IMR-90 (cell line): ENCODE measurements around the gene INPP5D. TPM values are rescaled to one million over a fixed set of nuclear protein-coding genes. Genes with fewer than 3 reads are reported as not detected.

Source experiments
- ATAC-seq: fragments of 200-7000 bp; cut with Tn5 transposase; 2 replicates; pipeline ENCODE4 v1.9.1; 2020; ENCODE audit warnings: low read depth, mild to moderate bottlenecking, moderate library complexity
- BruUV-seq: library from RNA; stranded (reverse); fragments of 400-500 nt; replicated peaks from 2 replicates; lab custom pipeline; 2021; lab: Mats Ljungman, UMichigan
- CTCF ChIA-PET: fragments of 300-600 bp; formaldehyde crosslinking; extraction: SDS; loops from one replicate; lab custom pipeline; 2021; ENCODE audit warnings: antibody characterized with exemption; lab: Yijun Ruan, JAX
- POLR2A ChIA-PET: fragments of 300-600 bp; sonication (Branson Sonifier 250); formaldehyde crosslinking; loops from one replicate; lab custom pipeline; 2022; ENCODE audit warnings: antibody characterized with exemption; ENCODE audit not compliant: unreplicated experiment; lab: Charles Lee
- DNase-seq: peaks from one replicate; pipeline ENCODE4 v3.0.0; 2013
- H2AFZ ChIP-seq: replicated peaks from 2 replicates; pipeline ENCODE3; 2013; ENCODE audit warnings: low read length, mild to moderate bottlenecking; ENCODE audit not compliant: poor library complexity
- H2AK5ac ChIP-seq: 2 replicates; pipeline ENCODE4 v1.6.1; 2013; ENCODE audit warnings: low read depth, low read length, inconsistent platforms
- H2AK9ac ChIP-seq: replicated peaks from 2 replicates; pipeline ENCODE3; 2013; ENCODE audit warnings: mild to moderate bottlenecking, low read depth, low read length, moderate library complexity; ENCODE audit not compliant: poor library complexity
- H2BK120ac ChIP-seq: 2 replicates; pipeline ENCODE4 v1.6.1; 2013; ENCODE audit warnings: low read depth, low read length, inconsistent platforms
- H2BK15ac ChIP-seq: 3 replicates; pipeline ENCODE4 v1.6.1; 2013; ENCODE audit warnings: low read depth, low read length, inconsistent platforms
- H2BK20ac ChIP-seq: 2 replicates; pipeline ENCODE4 v1.6.1; 2013; ENCODE audit warnings: low read depth, mild to moderate bottlenecking, inconsistent platforms, low read length, moderate library complexity
- H2BK5ac ChIP-seq: 2 replicates; pipeline ENCODE4 v1.6.1; 2013; ENCODE audit warnings: mild to moderate bottlenecking, low read depth, low read length, inconsistent platforms; ENCODE audit not compliant: poor library complexity, severe bottlenecking
- H3K14ac ChIP-seq: replicated peaks from 2 replicates; pipeline ENCODE4 v1.6.1; 2013; ENCODE audit warnings: low read depth, low read length, inconsistent platforms
- H3K18ac ChIP-seq: 2 replicates; pipeline ENCODE4 v1.6.1; 2013; ENCODE audit warnings: low read depth, low read length, control low read depth
- H3K23ac ChIP-seq: 2 replicates; pipeline ENCODE4 v1.6.1; 2013; ENCODE audit warnings: low read depth, low read length, inconsistent platforms
- H3K27ac ChIP-seq: 2 replicates; pipeline ENCODE4 v1.5.1; 2013; ENCODE audit warnings: mild to moderate bottlenecking, control low read depth, low read length; ENCODE audit not compliant: insufficient read depth
- H3K27me3 ChIP-seq: 2 replicates; pipeline ENCODE4 v1.6.1; 2013; ENCODE audit warnings: low read length; ENCODE audit not compliant: control insufficient read depth, insufficient read depth
- H3K36me3 ChIP-seq: 2 replicates; pipeline ENCODE4 v1.6.1; 2013; ENCODE audit warnings: low read length, mixed read lengths; ENCODE audit not compliant: control insufficient read depth, insufficient read depth
- H3K4ac ChIP-seq: 2 replicates; pipeline ENCODE4 v1.6.1; 2013; ENCODE audit warnings: low read depth, low read length, inconsistent platforms
- H3K4me1 ChIP-seq: 2 replicates; pipeline ENCODE4 v1.6.1; 2013; ENCODE audit warnings: low read length, mixed read lengths; ENCODE audit not compliant: control insufficient read depth, insufficient read depth
- H3K4me2 ChIP-seq: 2 replicates; pipeline ENCODE4 v1.6.1; 2013; ENCODE audit warnings: low read depth, mild to moderate bottlenecking, control low read depth, low read length, moderate library complexity
- H3K4me3 ChIP-seq: 2 replicates; pipeline ENCODE4 v1.5.1; 2013; ENCODE audit warnings: low read depth, mild to moderate bottlenecking, control low read depth, low read length, moderate library complexity; ENCODE audit not compliant: insufficient read depth
- H3K56ac ChIP-seq: 2 replicates; pipeline ENCODE4 v1.6.1; 2013; ENCODE audit warnings: low read length, inconsistent platforms; ENCODE audit not compliant: insufficient read depth; ENCODE audit errors: extremely low read depth
- H3K79me1 ChIP-seq, 2 experiments: 2 replicates each; pipeline ENCODE4 v1.6.1; 2013; ENCODE audit warnings: low read length in 2 of 2, inconsistent platforms in 1 of 2, low read depth in 1 of 2
- H3K9ac ChIP-seq: 2 replicates; pipeline ENCODE4 v1.6.1; 2013; ENCODE audit warnings: low read depth, low read length, control low read depth
- H3K9me1 ChIP-seq: 2 replicates; pipeline ENCODE4 v1.6.1; 2013; ENCODE audit warnings: low read length, inconsistent platforms; ENCODE audit not compliant: insufficient read depth
- H3K9me3 ChIP-seq: 2 replicates; pipeline ENCODE4 v1.6.1; 2013; ENCODE audit warnings: low read length; ENCODE audit not compliant: control insufficient read depth, insufficient read depth
- H4K20me1 ChIP-seq: 2 replicates; pipeline ENCODE4 v1.6.1; 2013; ENCODE audit warnings: low read length, inconsistent platforms; ENCODE audit not compliant: insufficient read depth
- H4K5ac ChIP-seq: 2 replicates; pipeline ENCODE4 v1.6.1; 2013; ENCODE audit warnings: mild to moderate bottlenecking, low read depth, low read length, control low read depth
- H4K8ac ChIP-seq, 2 experiments: 2 replicates each; pipeline ENCODE4 v1.6.1; 2013; ENCODE audit warnings: low read depth in 2 of 2, low read length in 2 of 2, control low read depth in 1 of 2, inconsistent platforms in 1 of 2
- H4K91ac ChIP-seq: 2 replicates; pipeline ENCODE4 v1.6.1; 2013; ENCODE audit warnings: low read depth, low read length, inconsistent platforms; ENCODE audit not compliant: insufficient read depth
- BHLHE40 ChIP-seq: fragments of 150-350 bp; IDR thresholded peaks from 2 replicates; pipeline ENCODE4 v1.6.1; 2016; ENCODE audit warnings: mild to moderate bottlenecking, low read depth, low read length
- CHD1 ChIP-seq: IDR thresholded peaks from 2 replicates; pipeline ENCODE4 v1.6.1; 2012; ENCODE audit warnings: low read depth, low read length, improper control_type of control experiment
- FOS ChIP-seq: fragments of 150-350 bp; IDR thresholded peaks from 2 replicates; pipeline ENCODE4 v1.6.1; 2016; ENCODE audit warnings: low read depth, low read length
- MAFK ChIP-seq: IDR thresholded peaks from 2 replicates; pipeline ENCODE4 v1.6.1; 2012; ENCODE audit warnings: low read depth, low read length, improper control_type of control experiment
- MAZ ChIP-seq: IDR thresholded peaks from 2 replicates; pipeline ENCODE4 v1.6.1; 2012; ENCODE audit warnings: low read depth, mild to moderate bottlenecking, low read length, improper control_type of control experiment, moderate library complexity, borderline replicate concordance
- MXI1 ChIP-seq: IDR thresholded peaks from 2 replicates; pipeline ENCODE4 v1.6.1; 2012; ENCODE audit warnings: low read depth, mild to moderate bottlenecking, low read length, moderate library complexity, borderline replicate concordance
- NFE2L2 ChIP-seq: fragments of 150-350 bp; IDR thresholded peaks from 2 replicates; pipeline ENCODE4 v1.6.1; 2016; ENCODE audit warnings: low read depth, mild to moderate bottlenecking, low read length
- RAD21 ChIP-seq: IDR thresholded peaks from 2 replicates; pipeline ENCODE4 v1.6.1; 2012; ENCODE audit warnings: low read length, improper control_type of control experiment
- RCOR1 ChIP-seq: IDR thresholded peaks from 2 replicates; pipeline ENCODE4 v1.6.1; 2012; ENCODE audit warnings: mild to moderate bottlenecking, low read length, improper control_type of control experiment; ENCODE audit not compliant: insufficient replicate concordance
- RFX5 ChIP-seq: IDR thresholded peaks from 2 replicates; pipeline ENCODE4 v1.8.0; 2012; ENCODE audit warnings: low read depth, mild to moderate bottlenecking, low read length, moderate library complexity
- SMC3 ChIP-seq: fragments of 150-350 bp; IDR thresholded peaks from 2 replicates; pipeline ENCODE4 v1.6.1; 2016; ENCODE audit warnings: low read depth, mild to moderate bottlenecking, antibody characterized with exemption, low read length, moderate library complexity
- WGBS, 2 experiments: methylation state at CpG; one replicate each; pipeline versions ENCODE4 v1.1.5 to v1.1.7; 2013; ENCODE audit warnings: missing lambda C conversion rate in 2 of 2; ENCODE audit not compliant: insufficient read length in 1 of 2; ENCODE audit errors: extremely low coverage in 2 of 2; 5-methylcytosine and 5-hydroxymethylcytosine counted together
- dilution Hi-C: fragments of 300-500 bp; cut with HindIII; formaldehyde crosslinking; loops from one replicate; pipeline ENCODE4 v1.14.3; 2018; ENCODE audit warnings: low sequenced_read_pairs; ENCODE audit not compliant: unreplicated experiment
- in situ Hi-C: fragments of 300-500 bp; cut with MboI; formaldehyde crosslinking; loops from 3 replicates; pipeline ENCODE4 v1.14.3; 2019; ENCODE audit warnings: low sequenced_read_pairs, inconsistent platforms, mixed read lengths
- intact Hi-C: fragments of 100-400 bp; cut with micrococcal nuclease; formaldehyde crosslinking; loops from 2 replicates; pipeline ENCODE4 v1.10.0; 2022
- polyA plus RNA-seq, 3 experiments: library from polyadenylated mRNA; depleted of rRNA; stranded (reverse); fragments of >200 nt; gene quantifications; 2 replicates each; pipeline ENCODE4 v1.2.3, GENCODE V29; 2012; ENCODE audit warnings: low replicate concordance in 1 of 3
- total RNA-seq: library from RNA; depleted of rRNA; stranded (reverse); fragments of >200 nt; gene quantifications from 2 replicates; pipeline ENCODE4 v1.2.3, GENCODE V29; 2012
- TF ChIP-seq, protein P1 (sequence below): fragments of 150-350 bp; IDR thresholded peaks from 2 replicates; pipeline ENCODE4 v1.6.1; 2016; ENCODE audit warnings: low read depth, mild to moderate bottlenecking, low read length, moderate library complexity, borderline replicate concordance

The INPP5D gene
- total and polyA plus RNA-seq, 2 of the 4 experiments (the other 2 are of a cell fraction) = 0.18 to 0.29 TPM

- TF ChIP-seq MAFK = no peak
These were observed 190.8 kb downstream of the INPP5D start (continued) for GRCh38 chr2:233250985-233251305.

DNA sequence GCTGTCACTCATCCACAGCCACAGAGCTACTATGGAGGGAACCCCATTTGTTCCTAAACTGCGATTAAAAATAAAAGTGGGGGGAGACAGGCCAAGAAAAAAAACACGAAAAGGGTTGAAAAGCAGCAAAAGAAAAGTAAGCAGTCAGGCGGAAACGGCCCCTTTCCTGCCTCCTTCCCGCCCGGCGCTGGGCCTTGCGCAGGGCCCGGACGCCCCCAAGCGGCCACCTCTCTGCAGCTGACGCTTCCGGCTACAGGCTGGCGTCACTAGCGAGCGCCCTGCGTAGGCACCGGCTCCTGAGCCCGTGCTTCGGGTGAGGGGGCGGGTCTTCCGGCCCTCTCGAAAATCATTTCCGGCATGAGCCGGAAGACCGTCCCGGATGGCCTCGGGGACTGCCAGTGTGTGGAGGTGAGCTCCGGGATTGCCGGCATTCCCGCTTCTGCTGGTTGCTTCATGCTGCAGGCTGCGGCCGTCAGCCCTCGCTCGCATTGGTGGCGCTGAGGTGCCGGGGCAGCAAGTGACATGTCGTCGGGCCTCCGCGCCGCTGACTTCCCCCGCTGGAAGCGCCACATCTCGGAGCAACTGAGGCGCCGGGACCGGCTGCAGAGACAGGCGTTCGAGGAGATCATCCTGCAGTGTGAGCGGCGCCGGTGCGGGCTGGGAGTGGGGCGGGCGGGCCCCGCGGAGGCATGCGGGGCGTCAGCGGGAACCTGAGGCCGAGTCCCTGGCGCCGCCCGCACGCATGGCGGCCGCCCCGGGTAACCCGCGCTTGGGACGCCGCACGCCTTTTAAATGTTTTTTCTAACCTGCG lies 191.4 kb downstream of the INPP5D start, which contains the start of gene ATG16L1:
TSS of gene ATG16L1 (plus strand) at position 368 of the 811 bp plus-strand sequence. CDS start at position 523, 155 bp downstream.
- 1% methylated on average over 24 of the region's 75 CpGs; no CpG with 5 or more reads in 1 of the 2 experiments for WGBS, 2 experiments
- dilution Hi-C loops (no loop called here), in situ Hi-C loops (loop anchor here (5.0 kb wide), 2 partner anchors 399 to 644 kb away; no protein-coding TSS in a partner anchor), intact Hi-C loops (loop anchor here (1.0 to 10.0 kb wide), 8 partner anchors 153 to 645 kb away; no protein-coding TSS in a partner anchor)
- H4K91ac ChIP-seq = peak within 1 kb of the TSS; percentile 92
- peak within 1 kb of the TSS; percentile 81 for H3K4me3 ChIP-seq
- ChIA-PET CTCF (interaction anchor here (0.5 to 1.2 kb wide), 7 partner anchors 9 to 397 kb away, joined by 3 to 6 read pairs (median 4); no protein-coding TSS in a partner anchor), POLR2A (interaction anchor here (0.5 to 0.6 kb wide), 2 partner anchors 156 to 243 kb away, joined by 3 to 4 read pairs; no protein-coding TSS in a partner anchor)
- 0 out of 2 replicates have a peak, but pooled peaks cover 3% of the 10 kb centered on the region for H3K9me1 ChIP-seq
- ATAC-seq (peak; percentile 100), DNase-seq (peak; percentile 94)
- peak within 1 kb of the TSS; percentile 92 for H3K4ac ChIP-seq
- peak within 1 kb of the TSS; percentile 93 for H3K56ac ChIP-seq
- H3K9ac ChIP-seq = peak within 1 kb of the TSS; percentile 60
- peak within 1 kb of the TSS; percentile 98 to 100 for H4K8ac ChIP-seq
- peak within 1 kb of the TSS; percentile 58 for H3K27ac ChIP-seq
- H2BK15ac ChIP-seq = peak within 1 kb of the TSS; percentile 89; the same call in 1 of the 3 replicates
- H3K36me3 ChIP-seq = peaks cover 2% of the 10 kb centered on the region; the same call in 1 of the 2 replicates
- 0 out of 2 replicates have a peak within 1 kb of the TSS, but pooled peaks have one; percentile 73 for H2BK20ac ChIP-seq
- no peaks in the 10 kb centered on the region for H3K27me3 ChIP-seq
- H3K4me2 ChIP-seq = peak within 1 kb of the TSS; percentile 91
- no peaks in the 10 kb centered on the region for H3K9me3 ChIP-seq
- H3K4me1 ChIP-seq = no peaks in the 10 kb centered on the region
- 0 out of 2 replicates have a peak within 1 kb of the TSS, but pooled peaks have one; percentile 10 for H3K18ac ChIP-seq
- H2BK5ac ChIP-seq = peak within 1 kb of the TSS; percentile 57
- H4K5ac ChIP-seq = peak within 1 kb of the TSS; percentile 94
- peaks cover 9% of the 10 kb centered on the region; the same call in 1 of the 2 replicates for H4K20me1 ChIP-seq
- H2AFZ ChIP-seq = peak within 1 kb of the TSS; percentile 99
- peak within 1 kb of the TSS; percentile 86 for H2BK120ac ChIP-seq
- no TSS peak for BruUV-seq
- H3K79me1 ChIP-seq = peaks cover 7 to 33% of the 10 kb centered on the region in 2 experiments; a peak in 3 of 4 replicates
- peak within 1 kb of the TSS; percentile 87 for H3K23ac ChIP-seq
- peak within 1 kb of the TSS; percentile 82 for H3K14ac ChIP-seq
- H2AK5ac ChIP-seq = no peak within 1 kb of the TSS; the same call in 1 of the 2 replicates
- H2AK9ac ChIP-seq = peak within 1 kb of the TSS; percentile 94
- TF ChIP-seq SMC3 (peak; percentile 94), FOS (no peak), MAZ (peak; percentile 86), RFX5 (no peak), NFE2L2 (peak; percentile 5; the same call in 1 of the 2 replicates), BHLHE40 (peak; percentile 92), CHD1 (no peak), MXI1 (peak; percentile 59), MAFK (no peak), RCOR1 (peak; percentile 74), RAD21 (peak; percentile 98)
- TF ChIP-seq, protein P1, sequence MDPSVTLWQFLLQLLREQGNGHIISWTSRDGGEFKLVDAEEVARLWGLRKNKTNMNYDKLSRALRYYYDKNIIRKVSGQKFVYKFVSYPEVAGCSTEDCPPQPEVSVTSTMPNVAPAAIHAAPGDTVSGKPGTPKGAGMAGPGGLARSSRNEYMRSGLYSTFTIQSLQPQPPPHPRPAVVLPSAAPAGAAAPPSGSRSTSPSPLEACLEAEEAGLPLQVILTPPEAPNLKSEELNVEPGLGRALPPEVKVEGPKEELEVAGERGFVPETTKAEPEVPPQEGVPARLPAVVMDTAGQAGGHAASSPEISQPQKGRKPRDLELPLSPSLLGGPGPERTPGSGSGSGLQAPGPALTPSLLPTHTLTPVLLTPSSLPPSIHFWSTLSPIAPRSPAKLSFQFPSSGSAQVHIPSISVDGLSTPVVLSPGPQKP = no peak; the same call in 1 of the 2 replicates
